Karpas-422 (cell line): ENCODE data around the gene ZNF133. TPM values are rescaled to one million over a fixed set of nuclear protein-coding genes. Genes with fewer than 3 reads are reported as not detected.
"Not testable (repeated sequence)": the region's sequence is repeated elsewhere in the genome, so short reads cannot be mapped to it uniquely, and the experiment has no call there.

Source experiments
- DNase-seq: peaks from one replicate; pipeline ENCODE4 v3.0.0-alpha.2; 2015
- H2AFZ ChIP-seq: fragments of 200-600 bp; sonication (generic); 2 replicates; pipeline ENCODE4 v1.6.1; 2014; ENCODE audit warnings: antibody characterized with exemption, low read length, mixed read lengths
- H3K27ac ChIP-seq: fragments of 200-600 bp; sonication (generic); 2 replicates; pipeline ENCODE4 v1.5.1; 2014; ENCODE audit warnings: mild to moderate bottlenecking, low read length, moderate library complexity
- H3K27me3 ChIP-seq: fragments of 200-600 bp; sonication (generic); 2 replicates; pipeline ENCODE4 v1.6.1; 2014; ENCODE audit warnings: low read length, mixed read lengths
- H3K36me3 ChIP-seq: fragments of 200-600 bp; sonication (generic); 2 replicates; pipeline ENCODE4 v1.6.1; 2014; ENCODE audit warnings: low read length, mixed read lengths; ENCODE audit not compliant: insufficient read depth
- H3K4me1 ChIP-seq: fragments of 200-600 bp; sonication (generic); 2 replicates; pipeline ENCODE4 v1.6.1; 2014; ENCODE audit warnings: mild to moderate bottlenecking, low read length, mixed read lengths
- H3K4me2 ChIP-seq: fragments of 200-600 bp; sonication (generic); 2 replicates; pipeline ENCODE4 v1.6.1; 2014; ENCODE audit warnings: low read length, low read depth, mild to moderate bottlenecking; ENCODE audit not compliant: poor library complexity, severe bottlenecking
- H3K4me3 ChIP-seq: fragments of 200-600 bp; sonication (generic); 2 replicates; pipeline ENCODE4 v1.5.1; 2014; ENCODE audit warnings: mild to moderate bottlenecking, antibody characterized with exemption, low read length, mixed read lengths
- H3K79me2 ChIP-seq: fragments of 200-600 bp; sonication (generic); 2 replicates; pipeline ENCODE4 v1.6.1; 2014; ENCODE audit warnings: mild to moderate bottlenecking, low read length, mixed read lengths
- H3K9ac ChIP-seq: fragments of 200-600 bp; sonication (generic); 2 replicates; pipeline ENCODE4 v1.6.0; 2014; ENCODE audit warnings: low read length
- H3K9me2 ChIP-seq: fragments of 200-600 bp; sonication (generic), shearing (Covaris generic); replicated peaks from 2 replicates; pipeline ENCODE4 v1.6.0; 2014; ENCODE audit warnings: mild to moderate bottlenecking, low read length, moderate library complexity; ENCODE audit not compliant: insufficient read depth
- H3K9me3 ChIP-seq: fragments of 300-700, 200-600 bp; sonication (generic); 2 replicates; pipeline ENCODE4 v1.6.1; 2014; ENCODE audit warnings: low read length, mixed read lengths
- H4K20me1 ChIP-seq: fragments of 200-600 bp; sonication (generic); 2 replicates; pipeline ENCODE4 v1.6.1; 2014; ENCODE audit warnings: mild to moderate bottlenecking, antibody characterized with exemption, low read length, low read depth; ENCODE audit not compliant: insufficient read depth
- total RNA-seq: library from RNA; depleted of rRNA; stranded (reverse); fragments of >200 nt; shearing (Covaris generic); gene quantifications from 2 replicates; pipeline ENCODE4 v1.2.3, GENCODE V29; 2014; ENCODE audit warnings: low replicate concordance; rRNA removed

The ZNF133 gene
- total RNA-seq, result 15.2 and 19.5 TPM in 2 replicates

DNA sequence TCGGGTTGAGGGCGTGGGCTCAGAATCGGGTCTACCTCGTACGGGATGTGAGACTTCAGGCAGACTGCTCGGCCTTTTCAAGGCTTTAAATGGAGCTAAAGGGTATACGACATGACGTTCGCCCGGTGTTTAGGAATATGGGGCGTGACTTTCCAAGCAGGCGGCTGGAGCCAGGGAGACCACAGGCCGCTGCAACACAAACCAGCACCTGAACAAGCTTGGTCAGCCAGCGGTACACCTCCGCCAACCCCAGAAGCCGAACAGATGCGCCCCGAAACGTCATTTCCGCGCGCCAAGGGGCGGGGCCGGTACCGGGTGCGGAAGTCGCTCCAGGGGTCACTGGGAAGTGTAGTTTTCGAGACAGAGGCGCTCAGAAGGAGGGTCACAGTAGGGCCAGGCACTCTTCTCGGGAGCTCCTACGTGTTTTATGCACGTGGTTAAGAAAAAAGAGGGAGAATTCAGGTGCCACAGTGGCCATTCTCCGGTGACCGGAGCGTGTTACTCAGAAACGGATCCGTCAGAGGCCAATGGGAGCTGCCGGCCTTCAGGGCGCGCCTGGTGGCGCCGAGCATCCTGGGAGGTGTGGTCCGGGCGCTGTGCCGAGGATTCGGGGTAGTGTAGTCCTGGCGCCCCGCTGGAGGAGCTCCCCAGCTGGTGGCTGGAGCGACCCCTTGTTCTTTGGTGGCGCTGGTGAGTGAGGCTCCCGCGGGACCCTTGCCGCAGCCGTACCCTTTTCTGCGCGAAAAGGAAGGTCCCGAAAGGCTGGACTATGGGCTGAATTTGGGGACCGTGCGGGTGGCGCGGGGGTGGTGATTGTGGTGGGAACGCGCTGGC is at the start of gene ZNF133:
Gene ZNF133 (plus strand): TSS at position 613 of the 834 bp plus-strand sequence. CDS start 17,160 bp downstream, outside the sequence.
- H3K4me3 ChIP-seq, result peak within 1 kb of the TSS; percentile 93
- H3K4me2 ChIP-seq, result peak within 1 kb of the TSS; percentile 95
- peaks cover 27% of the 10 kb centered on the region for H3K79me2 ChIP-seq
- H3K27ac ChIP-seq, result no peak within 1 kb of the TSS
- no peaks in the 10 kb centered on the region for H3K36me3 ChIP-seq
- peak within 1 kb of the TSS; percentile 97 for H2AFZ ChIP-seq
- H3K9me2 ChIP-seq, result no peaks in the 10 kb centered on the region
- DNase-seq, result peak; percentile 98
- H3K9me3 ChIP-seq, result no peaks in the 10 kb centered on the region; the same call in 1 of the 2 replicates
- H3K9ac ChIP-seq, result peak within 1 kb of the TSS; percentile 85
- H3K4me1 ChIP-seq, result peaks cover 20% of the 10 kb centered on the region
- no peaks in the 10 kb centered on the region for H4K20me1 ChIP-seq
- no peaks in the 10 kb centered on the region for H3K27me3 ChIP-seq

DNA sequence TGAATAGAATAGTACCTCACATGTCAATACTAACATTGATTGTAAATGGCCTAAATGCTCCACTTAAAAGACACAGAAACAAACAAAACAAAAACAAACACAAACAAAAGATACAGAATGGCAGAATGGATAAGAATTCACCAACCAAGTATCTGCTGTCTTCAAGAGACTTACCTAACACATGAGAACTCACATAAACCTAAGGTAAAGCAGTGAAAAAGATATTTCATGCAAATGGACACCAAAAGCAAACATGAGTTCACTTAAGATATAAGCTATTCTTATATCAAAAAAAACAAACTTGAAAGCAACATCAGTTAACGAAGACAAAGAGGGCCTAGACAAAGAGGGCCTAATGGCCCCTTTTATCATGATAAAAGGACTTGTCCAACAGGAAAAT is 47.3 kb upstream of the ZNF133 start:
- Histone ChIP-seq H3K79me2 (no peaks in the 10 kb centered on the region), H3K9me3 (no peaks in the 10 kb centered on the region), H3K27ac (no peak overlapping the region), H3K4me1 (no peaks in the 10 kb centered on the region), H3K27me3 (no peaks in the 10 kb centered on the region), H4K20me1 (no peaks in the 10 kb centered on the region), H3K4me3 (no peak overlapping the region), H3K4me2 (no peak overlapping the region), H3K36me3 (no peaks in the 10 kb centered on the region), H2AFZ (no peak overlapping the region), H3K9me2 (no peaks in the 10 kb centered on the region), H3K9ac (no peak overlapping the region)
- DNase-seq, result no peak

DNA sequence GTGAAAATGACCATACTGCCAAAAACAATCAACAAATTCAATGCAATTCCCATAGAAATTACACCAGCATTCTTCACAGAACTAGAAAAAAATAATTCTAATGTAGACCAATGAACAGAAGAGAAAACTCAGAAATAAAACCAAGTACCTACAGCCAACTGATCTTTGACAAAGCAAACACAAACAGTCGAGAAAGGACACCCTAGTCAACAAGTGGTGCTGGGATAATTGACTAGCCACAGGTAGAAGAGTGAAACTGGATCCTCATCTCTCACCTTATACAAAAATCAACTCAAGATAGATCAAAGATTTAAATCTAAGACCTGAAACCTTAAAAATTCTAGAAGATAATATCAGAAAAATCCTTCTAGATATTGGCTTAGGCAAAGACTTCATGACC is 44.5 kb upstream of the ZNF133 start:
- no peak overlapping the region for H3K27ac ChIP-seq
- H3K9me2 ChIP-seq, result no peaks in the 10 kb centered on the region
- H4K20me1 ChIP-seq, result no peaks in the 10 kb centered on the region
- H3K27me3 ChIP-seq, result no peaks in the 10 kb centered on the region
- H3K9ac ChIP-seq, result no peak overlapping the region
- no peaks in the 10 kb centered on the region for H3K36me3 ChIP-seq
- H3K4me3 ChIP-seq, result no peak overlapping the region
- no peak overlapping the region for H2AFZ ChIP-seq
- no peaks in the 10 kb centered on the region for H3K9me3 ChIP-seq
- DNase-seq, result no peak
- H3K79me2 ChIP-seq, result no peaks in the 10 kb centered on the region
- no peak overlapping the region for H3K4me2 ChIP-seq
- H3K4me1 ChIP-seq, result no peaks in the 10 kb centered on the region

DNA sequence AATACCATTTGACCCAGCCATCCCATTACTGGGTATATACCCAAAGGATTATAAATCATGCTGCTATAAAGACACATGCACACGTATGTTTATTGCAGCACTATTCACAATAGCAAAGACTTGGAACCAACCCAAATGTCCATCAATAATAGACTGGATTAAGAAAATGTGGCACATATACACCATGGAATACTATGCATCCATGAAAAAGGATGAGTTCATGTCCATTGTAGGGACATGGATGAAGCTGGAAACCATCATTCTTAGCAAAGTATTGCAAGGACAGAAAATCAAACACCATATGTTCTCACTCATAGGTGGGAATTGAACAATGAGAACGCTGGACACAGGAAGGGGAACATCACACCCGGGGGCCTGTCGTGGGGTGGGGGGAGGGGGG is 39.8 kb upstream of the ZNF133 start:
- H3K4me3 ChIP-seq, H3K27me3 ChIP-seq, H3K9ac ChIP-seq, H3K4me2 ChIP-seq, H3K4me1 ChIP-seq, H3K36me3 ChIP-seq, DNase-seq, H3K9me2 ChIP-seq, H3K79me2 ChIP-seq, H3K9me3 ChIP-seq, H4K20me1 ChIP-seq, H2AFZ ChIP-seq, H3K27ac ChIP-seq: not testable (repeated sequence)

DNA sequence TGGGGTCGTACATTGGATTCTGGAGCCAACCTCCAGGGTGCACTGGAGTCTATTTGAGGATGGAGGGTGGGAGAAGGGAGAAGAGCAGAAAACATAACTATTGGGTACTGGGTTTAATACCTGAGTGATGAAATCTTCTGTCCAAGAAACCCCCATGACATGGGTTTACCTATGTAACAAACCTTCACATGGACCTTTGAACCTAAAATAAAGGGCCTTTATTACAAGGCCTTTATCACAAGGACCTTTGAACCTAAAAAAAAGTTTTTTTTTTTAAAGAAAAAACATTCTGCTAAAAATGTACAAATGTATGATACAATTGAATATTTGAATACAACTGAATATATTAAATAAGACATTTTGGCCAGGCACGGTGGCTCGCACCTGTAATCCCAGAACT is 38.1 kb upstream of the ZNF133 start:
- no peak for DNase-seq
- H3K9me3 ChIP-seq, result no peaks in the 10 kb centered on the region
- no peak overlapping the region for H3K9ac ChIP-seq
- H4K20me1 ChIP-seq, result no peaks in the 10 kb centered on the region
- no peaks in the 10 kb centered on the region for H3K79me2 ChIP-seq
- no peaks in the 10 kb centered on the region for H3K36me3 ChIP-seq
- H3K27ac ChIP-seq, result no peak overlapping the region
- no peak overlapping the region for H2AFZ ChIP-seq
- no peaks in the 10 kb centered on the region for H3K4me1 ChIP-seq
- no peaks in the 10 kb centered on the region for H3K27me3 ChIP-seq
- H3K9me2 ChIP-seq, result no peaks in the 10 kb centered on the region
- no peak overlapping the region for H3K4me2 ChIP-seq
- no peak overlapping the region for H3K4me3 ChIP-seq

DNA sequence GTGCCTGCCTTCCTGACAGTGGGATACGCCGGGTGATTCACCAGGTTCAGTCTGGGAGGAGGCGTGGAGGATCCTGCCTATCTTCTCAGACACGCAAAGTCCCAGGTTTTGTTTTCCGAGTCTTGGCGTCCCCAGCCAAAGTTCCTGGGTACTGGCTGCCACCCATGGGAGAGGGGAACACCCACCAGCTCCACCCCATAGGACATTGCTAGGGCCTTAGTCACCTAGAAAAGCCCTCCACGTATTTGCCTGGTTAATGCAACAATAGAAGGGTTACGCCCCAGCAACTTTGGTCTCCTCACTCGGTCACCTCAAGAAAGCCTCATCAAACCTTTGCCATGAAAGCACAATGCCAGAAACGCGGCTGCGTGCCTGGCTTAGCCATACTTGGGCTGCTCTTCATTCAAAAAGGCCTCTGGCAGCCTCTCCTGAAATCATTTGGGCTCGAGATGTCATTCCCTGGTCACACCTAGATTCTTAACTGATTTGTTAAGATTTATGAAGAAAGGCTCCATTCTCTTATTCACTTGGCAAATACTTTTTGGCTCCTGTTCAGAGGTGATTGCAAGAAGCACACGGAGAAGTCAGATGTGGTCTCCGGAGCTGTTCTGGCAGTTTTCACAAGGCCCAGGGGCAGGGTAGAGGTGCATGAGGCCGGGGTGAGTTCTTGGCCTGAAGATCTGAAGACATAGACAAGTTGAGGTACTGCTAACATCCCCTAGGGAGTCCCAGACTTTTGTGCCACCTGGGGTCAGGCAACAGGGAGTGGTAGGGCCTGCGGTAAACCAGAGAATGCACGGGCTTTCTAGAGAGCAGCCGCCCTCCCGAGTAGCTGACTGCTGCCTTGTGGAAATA is 35.5 kb upstream of the ZNF133 start:
- no peak for DNase-seq
- Histone ChIP-seq H3K9me3 (no peaks in the 10 kb centered on the region), H3K36me3 (no peaks in the 10 kb centered on the region), H3K9me2 (no peaks in the 10 kb centered on the region), H3K4me1 (no peaks in the 10 kb centered on the region), H3K9ac (no peak overlapping the region), H3K4me2 (no peak overlapping the region), H3K4me3 (no peak overlapping the region), H3K27ac (no peak overlapping the region), H2AFZ (no peak overlapping the region), H3K79me2 (no peaks in the 10 kb centered on the region), H3K27me3 (no peaks in the 10 kb centered on the region), H4K20me1 (no peaks in the 10 kb centered on the region)

DNA sequence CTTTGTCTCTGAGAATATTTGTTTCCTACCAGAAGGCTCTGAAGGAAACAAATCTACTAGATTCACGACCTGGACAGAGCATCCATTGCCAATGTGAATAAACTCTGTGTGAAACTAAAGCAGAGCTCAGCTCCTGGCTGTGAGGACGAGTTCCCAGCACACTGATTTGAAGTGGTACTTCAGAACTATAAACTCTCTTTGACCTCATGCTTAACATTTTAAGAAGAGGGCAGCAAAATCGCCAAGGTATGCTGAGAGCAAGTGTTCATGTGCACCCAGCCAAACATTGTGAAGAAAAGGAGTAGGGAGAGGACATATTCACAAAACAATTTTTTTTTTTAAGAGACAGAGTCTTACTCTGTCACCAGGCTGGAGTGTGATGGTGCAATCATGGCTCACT is 33.7 kb upstream of the ZNF133 start:
- Histone ChIP-seq H3K9ac (no peak overlapping the region), H3K4me3 (no peak overlapping the region), H3K9me2 (no peaks in the 10 kb centered on the region), H3K27me3 (no peaks in the 10 kb centered on the region), H3K79me2 (no peaks in the 10 kb centered on the region), H2AFZ (no peak overlapping the region), H3K4me2 (no peak overlapping the region), H3K9me3 (no peaks in the 10 kb centered on the region), H3K27ac (no peak overlapping the region), H3K36me3 (no peaks in the 10 kb centered on the region), H4K20me1 (no peaks in the 10 kb centered on the region), H3K4me1 (no peaks in the 10 kb centered on the region)
- DNase-seq, result no peak

DNA sequence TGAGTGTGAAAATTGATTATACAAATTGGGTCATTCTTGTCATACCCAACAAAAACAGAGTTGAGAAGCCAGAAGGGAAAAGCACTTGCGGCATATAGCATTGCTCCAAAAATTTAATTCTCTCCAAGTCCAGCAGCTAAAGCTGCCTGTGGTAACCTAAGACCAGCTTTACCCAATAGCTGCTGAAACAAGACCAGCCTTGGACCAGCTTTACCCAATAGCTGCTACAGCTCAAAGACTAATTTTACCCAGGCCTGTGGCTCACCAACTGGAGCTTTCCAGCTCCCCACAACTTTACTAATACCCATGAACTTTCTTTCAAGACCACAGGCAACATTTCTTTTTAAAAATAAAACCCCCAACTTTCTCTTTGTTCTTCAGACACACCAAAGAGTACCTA is 32.8 kb upstream of the ZNF133 start:
- Histone ChIP-seq H3K79me2 (no peaks in the 10 kb centered on the region), H3K27ac (no peak overlapping the region), H3K4me1 (no peaks in the 10 kb centered on the region), H3K4me2 (no peak overlapping the region), H2AFZ (no peak overlapping the region), H3K4me3 (no peak overlapping the region), H3K9me2 (no peaks in the 10 kb centered on the region), H3K27me3 (no peaks in the 10 kb centered on the region), H4K20me1 (no peaks in the 10 kb centered on the region), H3K9me3 (no peaks in the 10 kb centered on the region), H3K9ac (no peak overlapping the region), H3K36me3 (no peaks in the 10 kb centered on the region)
- no peak for DNase-seq
